Epithelial cell of proximal tubule (primary cell): ENCODE data around the gene CHST15. TPM values are rescaled to one million over a fixed set of nuclear protein-coding genes. Genes with fewer than 3 reads are reported as not detected.

Source experiments
- DNase-seq: peaks from one replicate; pipeline ENCODE4 v3.0.0-alpha.2; 2011; ENCODE audit warnings: low read depth
- H3K4me3 ChIP-seq: 2 replicates; pipeline ENCODE4 v1.5.1; 2011; ENCODE audit warnings: low read depth, mild to moderate bottlenecking, low read length
- CTCF ChIP-seq: conservative IDR thresholded peaks from 2 replicates; pipeline ENCODE4 v1.5.1; 2012; ENCODE audit warnings: low read depth, mild to moderate bottlenecking, low read length
- total RNA-seq: library from RNA; depleted of rRNA; stranded (reverse); fragments of >200 nt; gene quantifications from 2 replicates; pipeline ENCODE4 v1.2.3, GENCODE V29; 2015

The CHST15 gene
- total RNA-seq, 1 donor from 2014 or later: 20.6 TPM

- H3K4me3 ChIP-seq: no peak overlapping the region
- TF ChIP-seq CTCF: no peak
- no peak for DNase-seq
Measured at GRCh38 chr10:124082555-124082954, 10.8 kb downstream of the CHST15 start.

- no peak for TF ChIP-seq CTCF
- no peak overlapping the region for H3K4me3 ChIP-seq
- DNase-seq: no peak
Measured at GRCh38 chr10:124081547-124082140, 11.8 kb downstream of the CHST15 start.

- no peak overlapping the region for H3K4me3 ChIP-seq
- DNase-seq: no peak
- no peak for TF ChIP-seq CTCF
Measured at GRCh38 chr10:124079864-124080263, 13.5 kb downstream of the CHST15 start.

GRCh38 chr10:124078714-124079113, 14.7 kb downstream of the CHST15 start:
- TF ChIP-seq CTCF: no peak
- no peak for DNase-seq
- H3K4me3 ChIP-seq: no peak overlapping the region

GRCh38 chr10:124078028-124078427, 15.4 kb downstream of the CHST15 start:
- TF ChIP-seq CTCF: no peak
- no peak for DNase-seq
- H3K4me3 ChIP-seq: no peak overlapping the region

GRCh38 chr10:124077208-124077993, 16.0 kb downstream of the CHST15 start:
- no peak for DNase-seq
- H3K4me3 ChIP-seq: no peak overlapping the region
- TF ChIP-seq CTCF: no peak
